Measurements from ENCODE around the gene CCDC198.

CCDC198 gene

GRCh38 chr14:57493467-57494181 is at the start of gene CCDC198:
Gene CCDC198 (minus strand): TSS chr14:57493857. CDS start chr14:57493715, 142 bp downstream.
- no peak for DNase-seq

GRCh38 chr14:57533214-57533613 is 39.6 kb upstream of the CCDC198 start:
- peak in 1 of 56 donors; percentile 7 for DNase-seq

- DNase-seq = no peak
Observed at GRCh38 chr14:57530571-57530970, 36.9 kb upstream of the CCDC198 start.

GRCh38 chr14:57526942-57527341 is 33.3 kb upstream of the CCDC198 start:
- no peak for DNase-seq

- DNase-seq = no peak
Observed at GRCh38 chr14:57519043-57519442, 25.4 kb upstream of the CCDC198 start.

GRCh38 chr14:57512220-57512619 is 18.6 kb upstream of the CCDC198 start:
- DNase-seq = no peak

- no peak for DNase-seq
Observed at GRCh38 chr14:57508756-57509155, 15.1 kb upstream of the CCDC198 start.

- peak in 1 of 56 donors; percentile 3 for DNase-seq
Observed at GRCh38 chr14:57502586-57503254, 9.1 kb upstream of the CCDC198 start.

- DNase-seq = no peak
Observed at GRCh38 chr14:57501039-57501557, 7.4 kb upstream of the CCDC198 start.

- no peak for DNase-seq
Observed at GRCh38 chr14:57498659-57499058, 5.0 kb upstream of the CCDC198 start.

- no peak for DNase-seq
Observed at GRCh38 chr14:57498035-57498434, 4.4 kb upstream of the CCDC198 start.

- DNase-seq = no peak
Observed at GRCh38 chr14:57495416-57495815, 1.8 kb upstream of the CCDC198 start.

GRCh38 chr14:57492859-57493258 is 798 bp downstream of the CCDC198 start:
- DNase-seq = no peak

GRCh38 chr14:57491640-57492039 is 2.0 kb downstream of the CCDC198 start:
- no peak for DNase-seq

- DNase-seq = no peak
Observed at GRCh38 chr14:57487771-57488170, 5.9 kb downstream of the CCDC198 start.

- DNase-seq = peak in 5 of 56 donors; percentile 5 to 52 (median 7)
Observed at GRCh38 chr14:57486767-57487379, 6.8 kb downstream of the CCDC198 start.

GRCh38 chr14:57485635-57486034 is 8.0 kb downstream of the CCDC198 start:
- no peak for DNase-seq

- DNase-seq = no peak
Observed at GRCh38 chr14:57482120-57482519, 11.5 kb downstream of the CCDC198 start.

- DNase-seq = no peak
Observed at GRCh38 chr14:57480051-57480450, 13.6 kb downstream of the CCDC198 start.

GRCh38 chr14:57479197-57479596 is 14.5 kb downstream of the CCDC198 start:
- no peak for DNase-seq

- no peak for DNase-seq
Observed at GRCh38 chr14:57478050-57478449, 15.6 kb downstream of the CCDC198 start.

GRCh38 chr14:57470909-57471308 is 22.7 kb downstream of the CCDC198 start:
- no peak for DNase-seq

All from amygdala (tissue), 56 donors.